GM12874 (cell line): Measurements from ENCODE around the gene OR2T1.
"Not testable (repeated sequence)": the region's sequence is repeated elsewhere in the genome, so short reads cannot be mapped to it uniquely, and the experiment has no call there.

Experiments
- CTCF ChIP-seq: IDR thresholded peaks from 2 replicates; pipeline ENCODE4 v1.5.1; 2011; ENCODE audit warnings: low read depth, mild to moderate bottlenecking, control low read depth, low read length, moderate library complexity; ENCODE audit not compliant: insufficient read depth

OR2T1 gene

GRCh38 chr1:248417854-248418253, 15.0 kb downstream of the OR2T1 start:
- no peak for TF ChIP-seq CTCF

- TF ChIP-seq CTCF = no peak
These were observed 18.5 kb downstream of the OR2T1 start for GRCh38 chr1:248421384-248421783.

- TF ChIP-seq CTCF = not testable (repeated sequence)
These were observed 42.6 kb downstream of the OR2T1 start, which contains the start of gene OR2T2 for GRCh38 chr1:248445399-248445798. Gene OR2T2 (plus strand): TSS chr1:248445637. CDS start chr1:248452798, 7,161 bp downstream.
